GM19452 (cell line): ENCODE results near the gene NPPB.
"Not testable (repeated sequence)": the region's sequence is repeated elsewhere in the genome, so short reads cannot be mapped to it uniquely, and the experiment has no call there.

Experiments
- ATAC-seq: cut with Tn5 transposase; IDR thresholded peaks from one replicate; pipeline ENCODE4 v1.9.1; 2021; ENCODE audit not compliant: unreplicated experiment

Gene NPPB

DNA sequence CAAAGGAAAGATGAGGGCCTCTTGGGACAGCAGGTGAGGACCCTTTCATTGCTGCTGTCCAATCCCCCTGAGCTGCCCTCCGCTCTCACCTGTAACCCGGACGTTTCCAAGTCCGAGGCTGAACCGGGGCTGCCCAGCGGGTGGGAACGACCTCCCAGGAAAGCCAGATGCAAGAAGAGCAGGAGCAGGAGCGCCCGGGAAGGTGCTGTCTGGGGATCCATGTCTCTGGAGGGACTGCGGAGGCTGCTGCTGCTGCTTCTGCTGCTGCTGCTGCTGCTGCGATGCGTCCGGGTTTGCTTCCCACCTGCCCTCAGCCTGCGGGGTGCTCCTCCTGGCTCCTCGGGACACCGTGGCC lies at the start of gene NPPB:
Gene NPPB (minus strand): TSS at position 333 of the 355 bp plus-strand sequence. CDS start 112 bp downstream, at position 221.
- no peak for ATAC-seq

DNA sequence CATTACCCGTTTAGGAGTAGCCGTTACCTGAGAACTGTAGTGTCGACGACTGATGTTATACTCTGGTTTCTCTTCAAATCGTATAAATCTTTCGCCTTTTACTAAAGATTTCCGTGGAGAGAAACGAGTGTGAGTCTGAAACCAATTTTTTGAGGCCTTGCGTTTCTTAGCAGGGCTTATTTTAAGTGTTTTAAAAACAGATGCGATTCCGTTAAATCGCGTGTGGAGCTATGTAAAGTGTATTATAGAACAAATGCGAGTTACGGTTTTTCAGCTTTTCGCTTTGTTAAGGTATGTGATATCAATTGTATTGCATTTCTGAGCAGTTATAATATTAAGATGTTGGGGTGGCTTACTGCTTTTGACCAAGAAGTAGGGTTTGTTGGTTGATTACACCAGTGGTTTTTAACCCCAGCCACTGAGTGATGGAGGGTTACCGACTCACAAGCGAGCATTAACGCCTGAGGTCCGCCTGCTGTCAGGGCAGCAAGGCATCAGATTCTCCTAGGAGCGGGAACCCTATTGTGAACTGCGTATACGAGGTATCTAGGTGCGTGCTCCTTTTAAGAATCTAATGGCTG lies 49.4 kb upstream of the NPPB start:
- ATAC-seq: peak; percentile 49

DNA sequence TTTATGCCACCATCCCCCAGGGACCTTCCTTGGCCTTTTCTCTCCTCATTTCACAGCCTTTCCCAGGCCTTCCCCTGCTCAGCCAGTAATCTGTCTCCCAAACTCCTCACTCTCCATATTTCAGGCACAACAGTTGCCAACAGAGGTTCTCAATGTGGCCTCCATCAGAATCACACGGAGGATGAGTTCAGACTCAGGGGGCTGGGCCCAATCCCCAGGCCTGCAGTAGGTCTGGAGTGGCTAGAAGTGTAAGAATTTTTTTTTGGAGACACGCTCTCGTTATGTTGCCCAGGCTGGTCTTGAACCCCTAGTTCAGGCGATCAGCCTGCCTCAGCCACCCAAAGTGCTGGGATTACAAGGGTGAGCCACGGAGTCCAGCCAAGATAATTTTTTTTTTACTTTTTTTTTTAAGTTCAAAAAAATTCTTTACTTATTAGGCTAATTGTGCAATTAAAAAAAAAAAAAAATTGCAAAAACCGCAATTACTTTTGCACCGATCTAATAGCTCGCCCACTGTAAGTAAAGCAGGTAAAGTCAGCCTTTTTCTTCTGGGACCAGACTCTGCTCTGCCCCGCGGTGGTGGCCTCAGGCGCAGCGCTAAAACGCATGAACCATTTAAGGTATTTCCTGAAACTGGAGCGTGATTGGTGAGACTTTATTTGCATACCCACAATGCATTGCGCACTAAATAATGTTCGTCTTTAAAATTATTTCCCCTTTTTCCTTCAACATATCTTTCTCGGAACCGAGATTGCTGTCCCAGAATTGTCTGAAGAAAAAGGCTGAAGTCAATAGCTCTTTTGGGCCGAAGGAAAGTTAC lies 48.7 kb upstream of the NPPB start:
- no peak for ATAC-seq

DNA sequence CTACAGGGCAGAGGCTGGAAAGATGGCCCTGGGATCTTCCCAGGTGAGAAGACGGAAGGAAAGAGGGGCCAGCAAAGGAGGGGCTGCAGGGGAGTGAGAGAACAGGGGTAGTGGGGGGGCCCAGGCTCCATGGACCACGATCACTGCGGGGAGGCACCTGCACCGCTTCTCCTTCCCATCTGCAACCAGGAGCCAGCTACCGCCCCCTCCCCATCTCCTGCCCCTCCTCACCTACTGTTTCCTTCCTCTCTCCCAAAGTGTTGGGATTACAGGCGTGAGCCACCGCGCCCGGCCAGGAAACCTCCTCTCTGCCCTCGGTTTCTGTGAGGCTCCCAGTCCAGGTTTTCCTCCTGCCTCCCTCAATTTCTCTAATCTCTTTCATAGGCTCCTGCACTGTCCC lies 48.1 kb upstream of the NPPB start:
- ATAC-seq: no peak

DNA sequence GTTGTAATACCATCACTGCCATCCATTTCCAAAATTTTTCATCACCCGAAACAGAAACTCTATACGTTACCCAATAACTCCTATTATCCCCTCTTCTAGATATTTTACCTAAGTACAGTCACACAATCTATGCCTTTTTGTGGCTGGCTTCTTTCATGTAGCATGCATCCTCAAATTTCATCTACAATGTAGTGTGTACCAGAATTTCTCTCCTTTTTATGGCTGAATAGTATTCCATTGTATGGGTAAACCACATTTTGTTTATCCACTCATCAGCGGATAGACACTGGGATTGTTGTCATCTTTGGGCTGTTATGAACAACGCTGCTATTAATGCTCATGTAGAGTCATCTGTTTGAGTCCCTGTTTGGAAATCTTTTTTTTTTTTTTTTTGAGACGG lies 46.2 kb upstream of the NPPB start:
- no peak for ATAC-seq

DNA sequence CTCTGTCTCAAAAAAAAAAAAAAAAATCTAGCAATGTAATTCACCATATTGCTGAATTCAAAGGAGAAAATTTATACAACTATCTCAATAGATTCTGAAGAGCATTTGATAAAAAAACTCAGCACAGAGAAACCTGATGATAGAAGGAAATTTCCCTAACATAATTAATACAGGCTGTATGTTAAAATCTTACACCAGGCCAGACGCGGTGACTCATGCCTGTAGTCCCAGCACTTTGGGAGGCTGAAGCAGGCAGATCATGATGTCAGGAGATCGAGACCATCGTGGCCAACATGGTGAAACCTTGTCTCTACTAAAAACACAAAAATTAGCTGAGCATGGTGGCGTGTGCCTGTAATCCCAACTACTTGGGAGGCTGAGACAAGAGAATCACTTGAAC lies 45.4 kb upstream of the NPPB start:
- ATAC-seq: not testable (repeated sequence)

DNA sequence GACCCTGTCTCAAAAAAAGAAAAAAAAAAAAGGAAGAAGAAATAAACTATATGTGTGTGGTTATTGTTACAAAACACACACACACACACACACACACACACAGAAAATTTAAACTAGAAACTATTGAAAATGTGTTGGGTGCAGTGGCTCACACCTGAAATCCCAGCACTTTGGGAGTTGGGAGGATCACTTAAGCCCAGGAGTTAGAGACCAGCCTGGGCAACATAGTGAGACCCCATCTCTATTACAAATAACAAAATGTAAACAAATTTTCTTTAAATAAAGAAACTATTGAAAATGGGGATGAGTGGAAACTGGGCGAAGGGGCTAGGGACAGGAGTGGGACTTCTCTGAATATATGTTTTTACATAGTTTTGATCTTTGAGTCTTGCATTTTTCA lies 44.5 kb upstream of the NPPB start:
- ATAC-seq: no peak

DNA sequence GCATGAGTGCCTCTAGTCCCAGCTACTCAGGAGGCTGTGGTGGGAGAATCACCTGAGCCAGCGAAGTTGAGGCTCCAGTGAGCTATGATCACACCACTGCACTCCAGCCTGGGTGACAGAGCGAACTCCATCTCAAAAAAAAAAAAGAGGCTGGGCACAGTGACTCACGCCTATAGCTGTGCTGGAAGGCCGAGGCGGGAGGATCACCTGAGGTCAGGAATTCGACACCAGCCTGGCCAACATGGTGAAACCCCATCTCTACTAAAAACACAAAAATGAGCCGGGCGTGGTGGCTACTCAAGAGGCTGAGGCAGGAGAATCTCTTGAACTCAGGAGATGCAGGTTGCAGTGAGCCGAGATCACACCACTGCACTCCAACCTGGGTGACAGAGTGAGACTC lies 42.7 kb upstream of the NPPB start:
- not testable (repeated sequence) for ATAC-seq

DNA sequence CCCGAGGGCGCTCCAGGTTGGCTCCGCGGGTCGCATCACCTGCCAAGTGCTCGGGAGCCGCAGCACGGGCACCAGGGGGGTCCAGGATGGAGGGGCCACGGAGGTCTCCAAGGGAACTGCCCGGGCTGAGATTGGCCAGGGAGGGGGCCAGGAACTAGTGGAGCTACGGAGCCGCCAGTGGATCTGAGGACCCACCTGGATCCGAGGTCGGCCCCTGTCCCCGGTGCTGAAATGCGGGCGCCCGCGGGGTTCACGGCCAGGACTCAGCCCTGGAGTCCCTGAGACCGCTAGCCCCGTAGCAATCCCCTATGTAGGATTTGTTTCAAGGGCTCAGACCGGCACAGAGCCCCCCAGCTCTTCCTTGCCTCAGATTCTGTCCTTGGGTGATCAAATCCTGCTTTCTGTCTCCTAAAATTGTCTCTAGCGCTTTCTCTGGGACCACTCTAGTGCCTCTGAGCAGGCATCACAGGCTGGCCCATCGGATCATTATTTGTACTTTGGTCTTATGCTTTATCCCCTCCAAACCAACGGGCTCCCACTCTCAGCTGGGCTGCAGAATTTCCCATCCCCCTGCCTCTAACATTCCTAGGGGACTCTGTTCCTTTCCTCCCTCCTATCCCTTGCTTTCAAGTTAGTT lies 40.2 kb upstream of the NPPB start:
- no peak for ATAC-seq

DNA sequence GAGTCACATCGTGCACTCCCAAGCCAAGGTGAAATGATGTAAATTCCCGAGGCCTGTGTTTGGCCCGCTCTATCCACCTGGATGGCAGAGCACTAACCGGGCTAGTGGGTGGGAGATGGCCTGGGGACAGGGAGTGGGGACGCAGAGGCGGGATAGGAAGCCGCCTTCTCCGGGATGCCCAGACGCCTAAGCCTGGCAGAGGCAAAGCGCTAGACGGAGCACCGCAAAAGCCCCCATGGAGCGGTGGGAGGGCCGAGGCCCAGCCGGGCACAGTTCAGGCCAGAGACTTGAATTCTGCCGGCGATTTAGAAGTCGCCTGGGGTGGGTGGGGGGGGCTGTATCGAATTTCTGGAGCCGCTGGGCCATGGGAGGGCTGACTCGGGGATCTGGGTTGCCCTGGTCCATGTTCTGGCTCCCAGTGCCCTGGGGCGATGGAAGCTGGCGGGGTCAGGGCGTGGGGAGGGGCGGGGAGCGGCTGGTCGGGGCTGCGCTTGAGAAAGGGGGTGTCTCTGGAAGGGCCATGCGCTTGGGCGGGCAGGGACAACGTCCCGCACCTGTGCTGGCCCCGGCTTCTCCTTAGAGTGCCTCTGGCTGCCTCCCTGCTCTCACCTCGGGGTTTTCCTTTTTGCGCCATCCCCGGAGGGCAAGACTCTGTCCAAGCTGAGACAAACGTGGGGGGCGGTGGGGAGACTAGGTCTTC lies 39.5 kb upstream of the NPPB start:
- ATAC-seq: no peak

DNA sequence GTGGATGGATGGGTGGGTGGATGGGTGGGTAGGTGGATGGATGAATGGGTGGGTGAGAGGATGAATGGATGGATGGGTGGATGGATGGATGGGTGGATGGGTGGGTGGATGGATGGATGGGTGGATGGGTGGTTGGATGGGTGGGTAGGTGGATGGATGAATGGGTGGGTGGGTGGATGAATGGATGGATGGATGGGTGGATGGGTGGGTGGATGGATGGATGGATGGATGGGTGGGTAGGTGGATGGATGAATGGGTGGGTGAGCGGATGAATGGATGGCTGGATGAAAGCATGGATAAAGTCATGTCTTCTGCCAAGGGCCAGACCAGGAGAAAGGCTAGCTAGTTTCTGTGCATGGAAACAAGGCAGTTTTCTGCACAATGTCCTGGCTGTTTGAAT lies 35.8 kb upstream of the NPPB start:
- ATAC-seq: not testable (repeated sequence)

DNA sequence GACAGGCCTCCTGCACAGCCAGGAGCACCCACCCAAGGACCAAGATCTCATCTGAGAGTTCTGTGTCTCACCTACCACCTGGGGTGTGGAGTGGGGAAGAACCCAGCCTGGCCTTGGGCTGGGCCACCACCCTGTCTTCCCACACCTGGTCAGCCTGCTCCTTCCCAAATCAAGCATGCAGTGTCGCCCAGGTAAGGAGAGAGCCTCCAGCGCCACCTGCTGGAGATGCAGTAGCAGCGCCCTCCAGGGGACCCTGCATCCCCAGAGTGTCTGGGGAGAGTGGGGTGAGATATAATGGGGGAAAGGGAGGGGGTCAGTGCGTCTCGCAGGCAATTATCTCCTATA lies 35.1 kb upstream of the NPPB start:
- no peak for ATAC-seq

DNA sequence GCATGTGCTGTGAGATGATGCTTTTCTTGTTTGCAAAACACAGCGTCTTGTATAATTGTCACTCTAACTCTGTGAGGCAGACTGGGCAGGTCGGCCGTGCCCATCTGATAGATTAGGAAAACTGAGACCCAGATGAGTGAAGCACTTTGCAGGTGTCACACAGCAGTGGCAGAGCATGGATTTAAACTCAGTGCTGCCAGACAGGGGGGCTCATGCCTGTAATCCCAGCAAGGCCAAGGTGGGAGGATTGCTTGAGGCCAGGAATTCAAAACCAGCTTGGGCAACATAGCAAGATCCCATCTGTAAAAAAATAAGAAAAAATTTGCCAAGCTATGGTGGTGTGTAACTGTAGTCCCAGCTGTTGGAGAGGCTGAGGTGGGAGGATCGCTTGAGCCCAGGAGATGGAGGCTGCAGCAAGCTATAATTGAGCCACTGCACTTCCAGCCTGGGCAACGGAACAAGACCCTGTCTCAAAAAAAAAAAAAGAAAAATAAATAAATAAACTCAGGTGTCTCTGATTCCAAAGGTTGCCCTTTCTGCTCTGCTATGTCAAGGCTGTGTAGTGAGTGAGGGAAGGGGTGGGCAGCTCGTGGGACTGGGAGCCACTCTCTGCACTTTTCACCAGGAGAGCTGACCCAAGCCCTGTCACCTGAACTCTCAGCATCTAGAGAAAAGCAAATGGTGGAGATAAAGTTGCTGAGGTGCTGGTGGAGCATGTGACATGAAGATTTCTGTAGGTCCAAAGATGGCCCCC lies 32.9 kb upstream of the NPPB start:
- ATAC-seq: no peak

DNA sequence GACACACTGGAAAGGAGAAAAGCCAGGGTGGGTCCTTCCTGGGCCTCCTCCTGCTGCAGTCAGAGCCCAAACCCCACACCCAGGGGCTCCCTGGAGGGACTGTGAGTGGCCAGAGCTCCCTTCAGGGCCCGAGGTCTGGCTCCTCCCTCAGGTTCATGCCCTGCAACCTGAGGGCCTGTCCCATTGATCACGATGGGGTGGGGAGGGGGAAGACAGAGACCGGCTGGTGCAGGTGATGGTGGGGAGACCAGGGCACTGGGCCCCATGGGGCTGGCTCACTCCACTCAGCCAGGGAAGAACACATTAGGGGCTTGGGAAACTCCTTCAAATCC lies 30.1 kb upstream of the NPPB start:
- ATAC-seq: no peak

DNA sequence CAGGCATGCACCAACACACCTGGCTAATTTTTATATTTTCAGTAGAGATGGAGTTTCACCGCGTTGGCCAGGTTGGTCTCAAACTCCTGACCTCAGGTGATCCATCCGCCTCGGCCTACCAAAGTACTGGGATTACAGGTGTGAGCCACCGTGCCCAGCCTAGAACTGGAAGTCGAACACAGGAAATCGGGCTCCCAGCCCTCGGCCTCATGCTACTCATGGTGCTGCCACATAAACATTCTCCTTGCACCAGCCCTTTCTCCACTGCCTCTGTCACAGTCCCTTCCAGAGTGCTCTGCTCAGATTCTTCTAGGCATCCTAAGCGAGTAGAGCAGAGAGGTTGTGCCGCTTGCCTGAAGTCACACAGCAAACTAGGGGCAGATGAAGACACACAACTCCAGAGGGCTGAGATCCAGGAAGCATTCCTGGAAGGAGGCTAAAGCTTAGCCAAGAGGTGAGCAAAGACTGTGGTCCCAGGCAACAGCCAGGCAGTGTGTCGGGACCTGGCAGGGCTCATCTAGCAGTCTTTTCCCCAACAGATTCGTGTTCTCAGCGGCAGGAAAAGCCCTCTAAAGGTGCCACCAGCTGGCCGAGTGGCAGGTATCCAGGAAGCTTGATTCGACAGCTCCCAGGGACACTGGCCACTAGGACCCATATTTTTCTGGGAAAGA lies 29.6 kb upstream of the NPPB start:
- ATAC-seq: no peak

DNA sequence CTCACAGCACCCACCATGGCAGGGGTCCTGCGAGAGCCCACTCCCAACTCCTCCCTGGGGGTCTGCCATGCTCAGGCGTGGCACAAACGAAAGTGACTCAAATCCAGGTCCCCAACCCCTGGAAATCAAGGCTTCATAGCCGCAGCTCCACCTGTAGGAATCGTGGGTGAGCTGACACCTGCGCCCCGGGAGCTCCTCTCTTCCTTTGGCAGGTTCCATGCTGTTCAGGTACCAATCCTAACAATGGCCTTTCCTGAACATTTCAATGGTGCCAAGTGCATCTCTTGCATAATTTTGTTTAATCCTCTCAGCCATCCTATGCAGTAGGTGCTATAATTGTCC lies 28.9 kb upstream of the NPPB start:
- ATAC-seq: no peak

DNA sequence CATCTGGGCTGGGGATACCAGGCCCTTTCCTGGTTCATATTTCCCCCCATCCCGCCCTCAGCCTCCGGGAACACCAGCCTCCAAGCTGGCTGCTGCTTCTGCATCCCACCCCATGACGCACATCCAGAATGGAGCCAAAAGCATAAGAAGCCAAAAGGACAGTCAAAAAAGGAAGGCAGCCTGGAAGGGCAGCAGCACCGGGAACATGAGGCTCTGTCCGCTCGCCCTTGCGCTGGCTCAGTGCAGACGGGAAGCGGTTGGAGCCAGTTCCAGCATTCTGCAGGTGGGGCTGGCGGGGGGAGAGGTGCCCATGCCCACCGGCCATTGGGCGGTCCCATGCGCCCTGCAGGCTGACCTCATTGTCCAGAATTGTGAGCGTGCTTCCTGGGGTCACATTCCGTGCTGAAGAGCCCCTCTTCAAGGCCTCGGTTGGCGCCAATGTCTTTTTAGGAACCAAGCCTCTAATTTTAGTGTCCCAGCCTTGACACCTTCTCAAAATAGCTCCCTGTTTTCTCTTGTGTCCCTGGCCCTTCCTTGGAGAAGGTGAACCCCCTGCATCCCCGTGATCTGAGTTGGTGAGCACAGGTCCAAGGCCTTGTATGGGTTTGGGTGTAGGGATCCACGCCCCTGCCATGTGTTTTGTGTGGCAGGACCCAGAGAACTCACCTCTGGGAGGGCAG lies 28.4 kb upstream of the NPPB start:
- no peak for ATAC-seq

DNA sequence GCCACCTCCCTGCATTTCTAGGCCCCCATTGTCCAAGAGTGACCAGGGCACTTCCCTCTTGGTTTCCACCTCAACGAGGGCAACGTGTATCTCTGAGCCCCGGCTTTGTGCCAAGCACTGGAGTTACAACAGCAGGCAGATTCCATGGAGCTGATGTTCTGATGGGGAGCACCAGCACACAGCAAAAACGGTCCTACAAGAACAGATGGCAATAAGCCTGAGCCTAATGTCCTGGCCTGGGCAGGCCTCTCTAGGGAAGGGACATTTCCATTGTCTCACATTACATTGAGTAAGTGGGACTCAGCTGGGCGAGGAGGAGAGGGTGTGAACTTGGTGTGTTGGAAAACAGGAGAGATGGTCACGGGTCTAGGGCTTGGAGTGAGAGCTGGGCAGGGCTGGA lies 27.2 kb upstream of the NPPB start:
- no peak for ATAC-seq

DNA sequence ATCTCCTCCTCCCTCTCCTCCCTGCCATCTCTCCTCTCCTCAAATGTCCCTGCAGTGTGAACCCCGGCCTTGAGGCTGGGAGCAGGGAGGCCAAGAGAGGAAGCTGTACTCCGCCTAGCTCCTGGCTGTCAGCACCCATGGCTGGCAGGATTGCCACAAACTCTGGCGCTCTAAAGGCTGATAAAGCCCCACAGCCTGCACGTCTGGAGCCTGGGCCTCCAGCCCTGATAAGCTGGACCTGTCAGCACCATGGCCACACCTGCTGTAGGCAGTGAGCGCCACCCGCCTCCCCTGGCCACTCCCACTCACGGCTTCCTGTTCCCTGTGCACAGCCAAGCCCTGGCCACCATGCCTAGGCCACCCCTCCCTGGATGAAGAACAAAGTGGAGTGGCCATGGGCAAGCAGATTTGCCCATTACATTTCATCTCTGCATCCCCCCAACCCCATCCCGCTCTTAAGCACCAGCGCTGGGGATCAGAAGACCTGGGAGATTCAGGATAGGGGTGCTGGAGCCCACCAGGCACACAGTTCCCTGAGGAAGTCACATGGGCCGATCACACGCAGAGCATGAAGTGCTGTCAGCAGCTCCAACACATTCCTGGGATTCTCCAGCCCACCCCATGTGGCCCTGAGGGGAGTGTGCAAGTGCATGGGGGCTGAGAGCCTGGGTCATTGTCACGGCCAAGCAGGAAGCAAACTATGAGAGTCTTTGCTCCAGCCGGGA lies 24.2 kb upstream of the NPPB start:
- ATAC-seq: no peak
